HG02759 (cell line): ENCODE data around the gene NELL2.
"Not testable (repeated sequence)": the region's sequence is repeated elsewhere in the genome, so short reads cannot be mapped to it uniquely, and the experiment has no call there.

Experiments used
- ATAC-seq: cut with Tn5 transposase; IDR thresholded peaks from one replicate; pipeline ENCODE4 v1.9.1; 2021; ENCODE audit warnings: mild to moderate bottlenecking, moderate library complexity; ENCODE audit not compliant: unreplicated experiment

NELL2 gene

GRCh38 chr12:44847888-44848702 is 28.0 kb downstream of the NELL2 start:
- peak; percentile 89 for ATAC-seq

- peak; percentile 9 for ATAC-seq
Observed at GRCh38 chr12:44847403-44847802, 28.7 kb downstream of the NELL2 start.

- ATAC-seq: no peak
Observed at GRCh38 chr12:44846826-44847225, 29.3 kb downstream of the NELL2 start.

- ATAC-seq: no peak
Observed at GRCh38 chr12:44842669-44843068, 33.4 kb downstream of the NELL2 start.

- ATAC-seq: no peak
Observed at GRCh38 chr12:44839785-44840184, 36.3 kb downstream of the NELL2 start.

- no peak for ATAC-seq
Observed at GRCh38 chr12:44837114-44837755, 38.9 kb downstream of the NELL2 start.

GRCh38 chr12:44835641-44836379 is 40.3 kb downstream of the NELL2 start:
- ATAC-seq: no peak

- ATAC-seq: not testable (repeated sequence)
Observed at GRCh38 chr12:44834996-44835395, 41.1 kb downstream of the NELL2 start.

- ATAC-seq: no peak
Observed at GRCh38 chr12:44833561-44833960, 42.6 kb downstream of the NELL2 start.

- no peak for ATAC-seq
Observed at GRCh38 chr12:44830566-44831055, 45.5 kb downstream of the NELL2 start.

GRCh38 chr12:44829045-44829444 is 47.1 kb downstream of the NELL2 start:
- ATAC-seq: no peak

- ATAC-seq: no peak
Observed at GRCh38 chr12:44827832-44828438, 48.2 kb downstream of the NELL2 start.

GRCh38 chr12:44821702-44822101 is 54.4 kb downstream of the NELL2 start:
- not testable (repeated sequence) for ATAC-seq

- no peak for ATAC-seq
Observed at GRCh38 chr12:44819884-44820283, 56.2 kb downstream of the NELL2 start.

GRCh38 chr12:44817687-44818086 is 58.4 kb downstream of the NELL2 start:
- ATAC-seq: peak; percentile 53

GRCh38 chr12:44816446-44817017 is 59.6 kb downstream of the NELL2 start:
- ATAC-seq: no peak

- ATAC-seq: no peak
Observed at GRCh38 chr12:44812062-44812461, 64.1 kb downstream of the NELL2 start.

GRCh38 chr12:44804068-44804467 is 72.0 kb downstream of the NELL2 start:
- no peak for ATAC-seq

- ATAC-seq: no peak
Observed at GRCh38 chr12:44795970-44796369, 80.1 kb downstream of the NELL2 start.

- ATAC-seq: no peak
Observed at GRCh38 chr12:44788731-44789130, 87.4 kb downstream of the NELL2 start.
